GM12878 (cell line): ENCODE measurements around the gene JAKMIP1. TPM values are rescaled to one million over a fixed set of nuclear protein-coding genes. Genes with fewer than 3 reads are reported as not detected.

Experiments
- ATAC-seq: fragments of 200-7000 bp; cut with Tn5 transposase; 3 replicates; pipeline ENCODE4 v1.9.1; 2020; ENCODE audit warnings: mild to moderate bottlenecking, moderate library complexity
- BruUV-seq: library from RNA; stranded (reverse); fragments of 400-500 nt; replicated peaks from 2 replicates; lab custom pipeline; 2021; lab: Mats Ljungman, UMichigan
- CTCF ChIA-PET: fragments of 300-600 bp; sonication (Branson Sonifier 250); formaldehyde crosslinking; extraction: SDS; loops from one replicate; lab custom pipeline; 2021; ENCODE audit warnings: inconsistent platforms; lab: Yijun Ruan, JAX
- POLR2A ChIA-PET: fragments of 350-600 bp; formaldehyde crosslinking; extraction: SDS; loops from one replicate; lab custom pipeline; 2021; ENCODE audit warnings: inconsistent platforms; lab: Charles Lee
- RAD21 ChIA-PET: fragments of 300-600 bp; sonication (Branson Sonifier 250); formaldehyde crosslinking; loops from one replicate; lab custom pipeline; 2023; ENCODE audit warnings: antibody characterized with exemption; ENCODE audit not compliant: unreplicated experiment; lab: Charles Lee
- SMC1A ChIA-PET: fragments of 300-600 bp; sonication (Branson Sonifier 250); formaldehyde crosslinking; loops from one replicate; lab custom pipeline; 2023; ENCODE audit not compliant: unreplicated experiment, uncharacterized antibody; lab: Charles Lee
- DNase-seq: peaks from one replicate; pipeline ENCODE4 v3.0.0-alpha.2; 2011; ENCODE audit warnings: low read depth, low spot score
- FAIRE-seq: peaks from 3 replicates; lab custom pipeline; 2011; peaks lifted over from hg19 to GRCh38; lab: Jason Lieb, UNC
- H2AFZ ChIP-seq: 2 replicates; pipeline ENCODE4 v1.6.0; 2011; ENCODE audit warnings: low read depth, low read length, control low read depth; ENCODE audit not compliant: control insufficient read depth
- H3K27ac ChIP-seq: 2 replicates; pipeline ENCODE4 v1.5.1; 2011; ENCODE audit warnings: control low read depth; ENCODE audit not compliant: control insufficient read depth, insufficient read depth
- H3K27me3 ChIP-seq, 2 experiments: replicated peaks in 1 of 2; 2 replicates each; pipeline versions ENCODE4 v1.6.0 to v1.6.1; 2011; ENCODE audit warnings: low read length in 1 of 2; ENCODE audit not compliant: control insufficient read depth in 2 of 2, insufficient read depth in 2 of 2
- H3K36me3 ChIP-seq, 2 experiments: 2 replicates each; pipeline ENCODE4 v1.5.1; 2011; ENCODE audit warnings: low read length in 1 of 2; ENCODE audit not compliant: control insufficient read depth in 2 of 2, insufficient read depth in 2 of 2
- H3K4me1 ChIP-seq: 2 replicates; pipeline ENCODE4 v1.6.1; 2011; ENCODE audit warnings: mild to moderate bottlenecking, low read length, moderate library complexity, mixed read lengths; ENCODE audit not compliant: control insufficient read depth, insufficient read depth
- H3K4me2 ChIP-seq: 2 replicates; pipeline ENCODE4 v1.6.0; 2011; ENCODE audit warnings: control low read depth; ENCODE audit not compliant: control insufficient read depth, insufficient read depth
- H3K4me3 ChIP-seq: fragments of 200-600 bp; sonication (generic); 2 replicates; pipeline ENCODE4 v1.5.1; 2016
- H3K79me2 ChIP-seq: 2 replicates; pipeline ENCODE4 v1.6.0; 2011; ENCODE audit warnings: low read length; ENCODE audit not compliant: control insufficient read depth, insufficient read depth
- H3K9ac ChIP-seq: 2 replicates; pipeline ENCODE4 v1.8.0; 2011; ENCODE audit warnings: low read length, control low read depth, mixed read lengths; ENCODE audit not compliant: control insufficient read depth, insufficient read depth
- H3K9me3 ChIP-seq: replicated peaks from 3 replicates; pipeline ENCODE4 v1.5.1; 2011; ENCODE audit warnings: mild to moderate bottlenecking, low read length; ENCODE audit not compliant: control insufficient read depth, insufficient read depth
- H4K20me1 ChIP-seq: 2 replicates; pipeline ENCODE4 v1.6.0; 2011; ENCODE audit not compliant: control insufficient read depth, insufficient read depth
- BHLHE40 ChIP-seq, 2 experiments: fragments of 450-650 bp in 1 of 2; IDR thresholded peaks; 2 replicates each; pipeline ENCODE4 v1.6.1; 2011 to 2017; ENCODE audit warnings: low read depth in 2 of 2, borderline replicate concordance in 1 of 2, improper control_type of control experiment in 1 of 2, low read length in 1 of 2, mild to moderate bottlenecking in 1 of 2
- CHD1 ChIP-seq: IDR thresholded peaks from 2 replicates; pipeline ENCODE4 v1.6.1; 2012; ENCODE audit warnings: low read depth, low read length, improper control_type of control experiment
- CHD4 ChIP-seq: fragments of 200-600 bp; sonication (generic); IDR thresholded peaks from 2 replicates; pipeline ENCODE4 v1.6.1; 2016; ENCODE audit warnings: mild to moderate bottlenecking
- E4F1 ChIP-seq: fragments of 450-650 bp; IDR thresholded peaks from 2 replicates; pipeline ENCODE4 v1.6.1; 2018; ENCODE audit warnings: borderline replicate concordance, mild to moderate bottlenecking; ENCODE audit not compliant: partially characterized antibody
- HSF1 ChIP-seq: fragments of 150-350 bp; IDR thresholded peaks from 2 replicates; pipeline ENCODE4 v1.6.1; 2014; ENCODE audit warnings: mild to moderate bottlenecking, low read depth, low read length
- IRF5 ChIP-seq: fragments of 450-650 bp; IDR thresholded peaks from 2 replicates; pipeline ENCODE4 v1.6.1; 2017; ENCODE audit warnings: borderline replicate concordance
- JUNB ChIP-seq: IDR thresholded peaks from 2 replicates; pipeline ENCODE4 v1.6.1; 2016; ENCODE audit warnings: antibody characterized with exemption, mild to moderate bottlenecking
- KAT2A ChIP-seq: conservative IDR thresholded peaks from 2 replicates; pipeline ENCODE4 v1.6.1; 2011; ENCODE audit warnings: low read depth, low read length; ENCODE audit not compliant: control insufficient read depth
- MXI1 ChIP-seq: fragments of 150-350 bp; IDR thresholded peaks from 2 replicates; pipeline ENCODE4 v1.6.1; 2011; ENCODE audit warnings: low read depth, mild to moderate bottlenecking, inconsistent platforms, low read length, improper control_type of control experiment
- NFYA ChIP-seq: IDR thresholded peaks from 2 replicates; pipeline ENCODE4 v1.6.1; 2011; ENCODE audit warnings: low read depth, mild to moderate bottlenecking, low read length, improper control_type of control experiment, borderline replicate concordance
- PBX3 ChIP-seq: IDR thresholded peaks from 2 replicates; pipeline ENCODE4 v1.6.1; 2011; ENCODE audit warnings: mild to moderate bottlenecking, low read depth, low read length, moderate library complexity; ENCODE audit not compliant: insufficient replicate concordance
- POLR2A ChIP-seq: IDR thresholded peaks from 2 replicates; pipeline ENCODE4 v1.6.1; 2011; ENCODE audit warnings: low read depth, mild to moderate bottlenecking, low read length
- SKIL ChIP-seq: fragments of 450-650 bp; IDR thresholded peaks from 2 replicates; pipeline ENCODE4 v1.6.1; 2017; ENCODE audit warnings: mild to moderate bottlenecking, low read depth, inconsistent platforms; ENCODE audit not compliant: poor library complexity, severe bottlenecking
- SMAD5 ChIP-seq: IDR thresholded peaks from 2 replicates; pipeline ENCODE4 v1.6.1; 2016; ENCODE audit warnings: antibody characterized with exemption, low read depth
- ZNF207 ChIP-seq: fragments of 450-650 bp; IDR thresholded peaks from 2 replicates; pipeline ENCODE4 v1.6.1; 2014; ENCODE audit warnings: antibody characterized with exemption, mild to moderate bottlenecking, borderline replicate concordance
- WGBS: methylation state at CpG from one replicate; pipeline ENCODE4 v1.1.6; 2016; ENCODE audit warnings: low lambda C conversion rate; ENCODE audit not compliant: insufficient replicate concordance, insufficient coverage; ENCODE audit errors: missing lambda C conversion rate; 5-methylcytosine and 5-hydroxymethylcytosine counted together
- in situ Hi-C: fragments of 300-500 bp; cut with MboI; formaldehyde crosslinking; loops from 9 replicates; pipeline ENCODE4 v1.14.3; 2018; ENCODE audit warnings: mixed read lengths
- intact Hi-C: fragments of 100-400 bp; cut with micrococcal nuclease; formaldehyde crosslinking; loops from one replicate; pipeline ENCODE4 v1.14.2; 2022; ENCODE audit not compliant: unreplicated experiment
- polyA plus RNA-seq, 11 experiments: library from polyadenylated mRNA; depleted of rRNA in 4 of 11; unstranded in 6 of 11; stranded (reverse) in 5 of 11; fragments of >200 nt; fragmentation: Nextera tagmentation in 4 of 11; fragmentation: Illumina TruSeq in 1 of 11; extraction: Ambion mirVana in 4 of 11; extraction: Trizol in 1 of 11; gene quantifications; 1 replicate in 1 of 11; 2 replicates in 10 of 11; pipeline versions ENCODE4 v1.2.1 to v1.2.3, GENCODE V29; 2011 to 2016; ENCODE audit warnings: inconsistent platforms in 2 of 11, missing spikeins in 2 of 11, low read depth in 1 of 11
- total RNA-seq, 4 experiments: library from RNA; depleted of rRNA in 3 of 4; stranded (reverse); fragments of >200 nt in 3 of 4; fragmentation: Illumina TruSeq in 1 of 4; extraction: Trizol in 1 of 4; gene quantifications; 2 replicates each; pipeline versions ENCODE4 v1.2.1 to v1.2.3, GENCODE V29; 2013 to 2021

Gene JAKMIP1
- total and polyA plus RNA-seq, 10 of the 15 experiments (the other 5 are each of a cell fraction or from before 2014, with no cell fraction given) = 0.52 to 16.7 (median 12.3) TPM

GRCh38 chr4:6111354-6111960, 88.9 kb downstream of the JAKMIP1 start:
- H3K27me3 ChIP-seq = no peaks in the 10 kb centered on the region
- WGBS = 55% methylated on average over 7 of the region's 7 CpGs
- no peaks in the 10 kb centered on the region for H3K79me2 ChIP-seq
- FAIRE-seq (no peak), ATAC-seq (no peak), DNase-seq (no peak)
- intact Hi-C loops = no loop called here
- no peaks in the 10 kb centered on the region for H4K20me1 ChIP-seq
- ChIA-PET SMC1A (interaction anchor here (1.2 kb wide), 1 partner anchor 139 kb away, joined by 3 read pairs; no protein-coding TSS in a partner anchor), RAD21 (interaction anchor here (1.2 kb wide), 1 partner anchor 138 kb away, joined by 3 read pairs; no protein-coding TSS in a partner anchor), CTCF (interaction anchor here (0.6 to 1.1 kb wide), 4 partner anchors 9 to 216 kb away, joined by 3 read pairs; no protein-coding TSS in a partner anchor), POLR2A (interaction anchor here (0.7 kb wide), 1 partner anchor 10 kb away, joined by 3 read pairs; no protein-coding TSS in a partner anchor)
- no peaks in the 10 kb centered on the region; a peak in 2 of 4 replicates for H3K36me3 ChIP-seq
- H3K4me3 ChIP-seq = no peak overlapping the region
- H3K9ac ChIP-seq = no peak overlapping the region
- no peak overlapping the region for H3K4me2 ChIP-seq
- no peak overlapping the region for H3K27ac ChIP-seq
- H3K9me3 ChIP-seq = no peaks in the 10 kb centered on the region
- in situ Hi-C loops = no loop called here
- H3K4me1 ChIP-seq = no peaks in the 10 kb centered on the region
- no TSS peak for BruUV-seq
- H2AFZ ChIP-seq = no peak overlapping the region
- no peak for TF ChIP-seq PBX3
- no peak for TF ChIP-seq BHLHE40 (IDR thresholded peaks at IDR 0.05; ENCODE audit: borderline replicate concordance in 1 of 2, low read depth in 2 of 2, low read length in 1 of 2)
- no peak for TF ChIP-seq JUNB
- TF ChIP-seq ZNF207 = no peak
- no peak for TF ChIP-seq E4F1
- no peak for TF ChIP-seq SKIL
- no peak for TF ChIP-seq SMAD5
- no peak for TF ChIP-seq IRF5
- no peak for TF ChIP-seq KAT2A
- no peak for TF ChIP-seq NFYA
- TF ChIP-seq MXI1 = no peak
- no peak for TF ChIP-seq CHD4
- TF ChIP-seq CHD1 = no peak
- no peak for TF ChIP-seq HSF1
- no peak for TF ChIP-seq POLR2A
